IMR-90 (cell line): ENCODE measurements around the gene GRIK5. TPM values are rescaled to one million over a fixed set of nuclear protein-coding genes. Genes with fewer than 3 reads are reported as not detected.

ENCODE experiments used
- ATAC-seq: fragments of 200-7000 bp; cut with Tn5 transposase; 2 replicates; pipeline ENCODE4 v1.9.1; 2020; ENCODE audit warnings: low read depth, mild to moderate bottlenecking, moderate library complexity
- BruUV-seq: library from RNA; stranded (reverse); fragments of 400-500 nt; replicated peaks from 2 replicates; lab custom pipeline; 2021; lab: Mats Ljungman, UMichigan
- CTCF ChIA-PET: fragments of 300-600 bp; formaldehyde crosslinking; extraction: SDS; loops from one replicate; lab custom pipeline; 2021; ENCODE audit warnings: antibody characterized with exemption; lab: Yijun Ruan, JAX
- POLR2A ChIA-PET: fragments of 300-600 bp; sonication (Branson Sonifier 250); formaldehyde crosslinking; loops from one replicate; lab custom pipeline; 2022; ENCODE audit warnings: antibody characterized with exemption; ENCODE audit not compliant: unreplicated experiment; lab: Charles Lee
- DNase-seq: peaks from one replicate; pipeline ENCODE4 v3.0.0; 2013
- H2AFZ ChIP-seq: replicated peaks from 2 replicates; pipeline ENCODE3; 2013; ENCODE audit warnings: low read length, mild to moderate bottlenecking; ENCODE audit not compliant: poor library complexity
- H2AK5ac ChIP-seq: 2 replicates; pipeline ENCODE4 v1.6.1; 2013; ENCODE audit warnings: low read depth, low read length, inconsistent platforms
- H2AK9ac ChIP-seq: replicated peaks from 2 replicates; pipeline ENCODE3; 2013; ENCODE audit warnings: mild to moderate bottlenecking, low read depth, low read length, moderate library complexity; ENCODE audit not compliant: poor library complexity
- H2BK120ac ChIP-seq: 2 replicates; pipeline ENCODE4 v1.6.1; 2013; ENCODE audit warnings: low read depth, low read length, inconsistent platforms
- H2BK15ac ChIP-seq: 3 replicates; pipeline ENCODE4 v1.6.1; 2013; ENCODE audit warnings: low read depth, low read length, inconsistent platforms
- H2BK20ac ChIP-seq: 2 replicates; pipeline ENCODE4 v1.6.1; 2013; ENCODE audit warnings: low read depth, mild to moderate bottlenecking, inconsistent platforms, low read length, moderate library complexity
- H2BK5ac ChIP-seq: 2 replicates; pipeline ENCODE4 v1.6.1; 2013; ENCODE audit warnings: mild to moderate bottlenecking, low read depth, low read length, inconsistent platforms; ENCODE audit not compliant: poor library complexity, severe bottlenecking
- H3K14ac ChIP-seq: replicated peaks from 2 replicates; pipeline ENCODE4 v1.6.1; 2013; ENCODE audit warnings: low read depth, low read length, inconsistent platforms
- H3K18ac ChIP-seq: 2 replicates; pipeline ENCODE4 v1.6.1; 2013; ENCODE audit warnings: low read depth, low read length, control low read depth
- H3K23ac ChIP-seq: 2 replicates; pipeline ENCODE4 v1.6.1; 2013; ENCODE audit warnings: low read depth, low read length, inconsistent platforms
- H3K27ac ChIP-seq: 2 replicates; pipeline ENCODE4 v1.5.1; 2013; ENCODE audit warnings: mild to moderate bottlenecking, control low read depth, low read length; ENCODE audit not compliant: insufficient read depth
- H3K27me3 ChIP-seq: 2 replicates; pipeline ENCODE4 v1.6.1; 2013; ENCODE audit warnings: low read length; ENCODE audit not compliant: control insufficient read depth, insufficient read depth
- H3K36me3 ChIP-seq: 2 replicates; pipeline ENCODE4 v1.6.1; 2013; ENCODE audit warnings: low read length, mixed read lengths; ENCODE audit not compliant: control insufficient read depth, insufficient read depth
- H3K4ac ChIP-seq: 2 replicates; pipeline ENCODE4 v1.6.1; 2013; ENCODE audit warnings: low read depth, low read length, inconsistent platforms
- H3K4me1 ChIP-seq: 2 replicates; pipeline ENCODE4 v1.6.1; 2013; ENCODE audit warnings: low read length, mixed read lengths; ENCODE audit not compliant: control insufficient read depth, insufficient read depth
- H3K4me2 ChIP-seq: 2 replicates; pipeline ENCODE4 v1.6.1; 2013; ENCODE audit warnings: low read depth, mild to moderate bottlenecking, control low read depth, low read length, moderate library complexity
- H3K4me3 ChIP-seq: 2 replicates; pipeline ENCODE4 v1.5.1; 2013; ENCODE audit warnings: low read depth, mild to moderate bottlenecking, control low read depth, low read length, moderate library complexity; ENCODE audit not compliant: insufficient read depth
- H3K56ac ChIP-seq: 2 replicates; pipeline ENCODE4 v1.6.1; 2013; ENCODE audit warnings: low read length, inconsistent platforms; ENCODE audit not compliant: insufficient read depth; ENCODE audit errors: extremely low read depth
- H3K79me1 ChIP-seq, 2 experiments: 2 replicates each; pipeline ENCODE4 v1.6.1; 2013; ENCODE audit warnings: low read length in 2 of 2, inconsistent platforms in 1 of 2, low read depth in 1 of 2
- H3K9ac ChIP-seq: 2 replicates; pipeline ENCODE4 v1.6.1; 2013; ENCODE audit warnings: low read depth, low read length, control low read depth
- H3K9me1 ChIP-seq: 2 replicates; pipeline ENCODE4 v1.6.1; 2013; ENCODE audit warnings: low read length, inconsistent platforms; ENCODE audit not compliant: insufficient read depth
- H3K9me3 ChIP-seq: 2 replicates; pipeline ENCODE4 v1.6.1; 2013; ENCODE audit warnings: low read length; ENCODE audit not compliant: control insufficient read depth, insufficient read depth
- H4K20me1 ChIP-seq: 2 replicates; pipeline ENCODE4 v1.6.1; 2013; ENCODE audit warnings: low read length, inconsistent platforms; ENCODE audit not compliant: insufficient read depth
- H4K5ac ChIP-seq: 2 replicates; pipeline ENCODE4 v1.6.1; 2013; ENCODE audit warnings: mild to moderate bottlenecking, low read depth, low read length, control low read depth
- H4K8ac ChIP-seq, 2 experiments: 2 replicates each; pipeline ENCODE4 v1.6.1; 2013; ENCODE audit warnings: low read depth in 2 of 2, low read length in 2 of 2, control low read depth in 1 of 2, inconsistent platforms in 1 of 2
- H4K91ac ChIP-seq: 2 replicates; pipeline ENCODE4 v1.6.1; 2013; ENCODE audit warnings: low read depth, low read length, inconsistent platforms; ENCODE audit not compliant: insufficient read depth
- BHLHE40 ChIP-seq: fragments of 150-350 bp; IDR thresholded peaks from 2 replicates; pipeline ENCODE4 v1.6.1; 2016; ENCODE audit warnings: mild to moderate bottlenecking, low read depth, low read length
- CEBPB ChIP-seq: IDR thresholded peaks from 2 replicates; pipeline ENCODE4 v1.6.1; 2012; ENCODE audit warnings: low read depth, low read length, improper control_type of control experiment
- CHD1 ChIP-seq: IDR thresholded peaks from 2 replicates; pipeline ENCODE4 v1.6.1; 2012; ENCODE audit warnings: low read depth, low read length, improper control_type of control experiment
- ELK1 ChIP-seq: fragments of 150-350 bp; IDR thresholded peaks from 2 replicates; pipeline ENCODE4 v1.6.1; 2016; ENCODE audit warnings: low read depth, mild to moderate bottlenecking, low read length, moderate library complexity, borderline replicate concordance
- FOS ChIP-seq: fragments of 150-350 bp; IDR thresholded peaks from 2 replicates; pipeline ENCODE4 v1.6.1; 2016; ENCODE audit warnings: low read depth, low read length
- POLR2A ChIP-seq: IDR thresholded peaks from 2 replicates; pipeline ENCODE4 v1.6.1; 2012; ENCODE audit warnings: mild to moderate bottlenecking, low read depth, low read length
- RAD21 ChIP-seq: IDR thresholded peaks from 2 replicates; pipeline ENCODE4 v1.6.1; 2012; ENCODE audit warnings: low read length, improper control_type of control experiment
- RCOR1 ChIP-seq: IDR thresholded peaks from 2 replicates; pipeline ENCODE4 v1.6.1; 2012; ENCODE audit warnings: mild to moderate bottlenecking, low read length, improper control_type of control experiment; ENCODE audit not compliant: insufficient replicate concordance
- RFX5 ChIP-seq: IDR thresholded peaks from 2 replicates; pipeline ENCODE4 v1.8.0; 2012; ENCODE audit warnings: low read depth, mild to moderate bottlenecking, low read length, moderate library complexity
- SMC3 ChIP-seq: fragments of 150-350 bp; IDR thresholded peaks from 2 replicates; pipeline ENCODE4 v1.6.1; 2016; ENCODE audit warnings: low read depth, mild to moderate bottlenecking, antibody characterized with exemption, low read length, moderate library complexity
- WGBS, 2 experiments: methylation state at CpG; one replicate each; pipeline versions ENCODE4 v1.1.5 to v1.1.7; 2013; ENCODE audit warnings: missing lambda C conversion rate in 2 of 2; ENCODE audit not compliant: insufficient read length in 1 of 2; ENCODE audit errors: extremely low coverage in 2 of 2; 5-methylcytosine and 5-hydroxymethylcytosine counted together
- dilution Hi-C: fragments of 300-500 bp; cut with HindIII; formaldehyde crosslinking; loops from one replicate; pipeline ENCODE4 v1.14.3; 2018; ENCODE audit warnings: low sequenced_read_pairs; ENCODE audit not compliant: unreplicated experiment
- in situ Hi-C: fragments of 300-500 bp; cut with MboI; formaldehyde crosslinking; loops from 3 replicates; pipeline ENCODE4 v1.14.3; 2019; ENCODE audit warnings: low sequenced_read_pairs, inconsistent platforms, mixed read lengths
- intact Hi-C: fragments of 100-400 bp; cut with micrococcal nuclease; formaldehyde crosslinking; loops from 2 replicates; pipeline ENCODE4 v1.10.0; 2022
- polyA plus RNA-seq, 3 experiments: library from polyadenylated mRNA; depleted of rRNA; stranded (reverse); fragments of >200 nt; gene quantifications; 2 replicates each; pipeline ENCODE4 v1.2.3, GENCODE V29; 2012; ENCODE audit warnings: low replicate concordance in 1 of 3
- total RNA-seq: library from RNA; depleted of rRNA; stranded (reverse); fragments of >200 nt; gene quantifications from 2 replicates; pipeline ENCODE4 v1.2.3, GENCODE V29; 2012

GRIK5 gene
- total and polyA plus RNA-seq, 2 of the 4 experiments (the other 2 are of a cell fraction): 0.10 TPM; not detected in 1

DNA sequence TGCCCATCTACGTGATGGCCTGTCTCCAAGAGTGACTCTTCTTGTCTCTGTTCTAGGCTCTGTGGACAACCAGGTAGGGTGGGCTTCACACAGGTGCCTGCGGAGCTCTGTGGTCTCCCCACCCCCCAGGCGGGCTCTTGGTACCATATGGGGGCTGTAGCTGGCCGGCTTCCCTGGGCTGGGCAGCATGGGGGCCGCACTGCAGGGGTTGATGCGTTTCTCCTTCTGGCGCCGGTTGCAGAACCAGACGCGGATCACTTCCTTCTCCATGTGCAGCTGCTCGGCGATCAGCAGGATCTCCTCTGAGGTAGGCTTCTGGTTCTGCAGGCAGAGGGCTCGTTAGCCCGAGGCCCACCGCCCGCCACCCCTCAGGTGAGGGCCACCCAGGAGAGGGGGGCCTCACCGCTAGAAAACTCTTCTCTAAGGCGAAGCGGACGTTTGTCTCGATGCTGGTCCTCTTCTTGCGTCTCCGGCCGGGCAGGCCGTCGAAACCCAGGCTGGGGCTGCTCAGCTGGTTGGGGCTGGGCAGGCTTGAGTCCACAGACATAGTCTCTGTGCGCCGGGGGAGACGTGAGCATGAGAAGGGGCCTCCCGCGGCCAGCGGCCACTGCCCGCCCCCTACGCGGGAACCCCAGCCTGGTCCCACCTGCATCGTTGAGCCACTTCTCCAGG, 25.3 kb upstream of the GRIK5 start:
- Histone ChIP-seq H3K18ac (no peak overlapping the region), H4K5ac (no peak overlapping the region), H3K4ac (no peak overlapping the region), H2BK120ac (no peak overlapping the region), H3K79me1 (no peaks in the 10 kb centered on the region), H3K14ac (no peak overlapping the region), H3K4me3 (no peak overlapping the region), H4K8ac (no peak overlapping the region), H4K91ac (no peak overlapping the region), H3K4me1 (peaks cover 2% of the 10 kb centered on the region; the same call in 1 of the 2 replicates), H3K9ac (no peak overlapping the region), H3K23ac (no peak overlapping the region), H2BK15ac (no peak overlapping the region), H3K36me3 (no peaks in the 10 kb centered on the region), H2BK20ac (no peak overlapping the region), H2AK5ac (no peak overlapping the region), H3K9me1 (no peaks in the 10 kb centered on the region), H2AFZ (no peak overlapping the region), H3K9me3 (no peaks in the 10 kb centered on the region), H2AK9ac (no peak overlapping the region), H3K4me2 (no peak overlapping the region), H2BK5ac (no peak overlapping the region), H4K20me1 (no peaks in the 10 kb centered on the region), H3K56ac (no peak overlapping the region), H3K27ac (no peak overlapping the region), H3K27me3 (no peaks in the 10 kb centered on the region; the same call in 1 of the 2 replicates)
- POLR2A ChIA-PET: no interaction called here
- no peak for TF ChIP-seq BHLHE40
- TF ChIP-seq FOS: no peak
- no peak for TF ChIP-seq POLR2A
- TF ChIP-seq SMC3: no peak
- TF ChIP-seq CEBPB: no peak
- TF ChIP-seq ELK1: no peak
- no peak for TF ChIP-seq RCOR1
- no peak for TF ChIP-seq RFX5
- no peak for TF ChIP-seq CHD1
- no peak for TF ChIP-seq RAD21
- CTCF ChIA-PET: no interaction called here
- no peak for DNase-seq
- no TSS peak for BruUV-seq
- dilution Hi-C loops (no loop called here), intact Hi-C loops (no loop called here), in situ Hi-C loops (no loop called here)
- WGBS, 2 experiments: 93% methylated on average over 9 of the region's 36 CpGs; no CpG with 5 or more reads in 1 of the 2 experiments
- ATAC-seq: no peak
